IPS DF 6.9 (cell line): ENCODE measurements around the gene RPA4.
"Not testable (repeated sequence)": the region's sequence is repeated elsewhere in the genome, so short reads cannot be mapped to it uniquely, and the experiment has no call there.

Source experiments
- DNase-seq: peaks from one replicate; pipeline ENCODE4 v3.0.0-alpha.2; 2013; ENCODE audit warnings: low read depth, low spot score
- H3K27ac ChIP-seq: one replicate; pipeline ENCODE4 v1.5.1; 2013; ENCODE audit warnings: low read length, control low read depth
- H3K27me3 ChIP-seq: 2 replicates; pipeline ENCODE4 v1.6.1; 2013; ENCODE audit warnings: mild to moderate bottlenecking, low read length; ENCODE audit not compliant: control insufficient read depth, insufficient read depth
- H3K36me3 ChIP-seq: 2 replicates; pipeline ENCODE4 v1.6.1; 2013; ENCODE audit warnings: low read length; ENCODE audit not compliant: control insufficient read depth, insufficient read depth
- H3K4me1 ChIP-seq: 2 replicates; pipeline ENCODE4 v1.6.1; 2013; ENCODE audit warnings: low read length; ENCODE audit not compliant: control insufficient read depth, insufficient read depth
- H3K4me3 ChIP-seq: 2 replicates; pipeline ENCODE4 v1.5.1; 2013; ENCODE audit warnings: mild to moderate bottlenecking, low read length
- H3K9me3 ChIP-seq: 2 replicates; pipeline ENCODE4 v1.6.1; 2013; ENCODE audit warnings: low read length, inconsistent platforms; ENCODE audit not compliant: control insufficient read depth, insufficient read depth
- WGBS: extraction: QIAGEN DNeasy Blood & Tissue Kit; methylation state at CpG from one replicate; pipeline ENCODE4 v1.1.7; 2013; ENCODE audit warnings: mixed read lengths, missing lambda C conversion rate; ENCODE audit not compliant: insufficient read length, insufficient coverage; 5-methylcytosine and 5-hydroxymethylcytosine counted together

Gene RPA4

DNA sequence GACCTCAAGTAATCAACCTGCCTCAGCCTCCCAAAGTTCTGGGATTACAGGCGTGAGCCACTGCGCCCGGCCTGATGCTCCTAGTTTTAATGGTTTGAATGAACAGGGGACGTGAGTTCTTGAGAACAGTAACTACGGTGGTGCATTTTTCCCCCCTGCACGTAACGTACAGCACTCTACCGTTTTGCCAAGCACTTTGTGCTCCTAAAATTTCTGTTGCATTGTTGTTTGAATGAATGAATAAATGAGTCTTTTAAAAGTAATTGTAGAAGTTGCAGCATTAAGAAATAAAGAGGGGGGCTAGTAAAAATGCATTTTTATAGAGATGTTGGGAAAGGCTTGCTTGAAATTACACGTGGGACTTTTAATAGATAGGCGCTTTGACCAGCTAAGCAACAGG lies at the start of gene RPA4:
RPA4 (plus strand) TSS at position 301 of the 400 bp plus-strand sequence. CDS start 403 bp downstream, outside the sequence.
- Histone ChIP-seq H3K36me3 (no peaks in the 10 kb centered on the region), H3K4me3 (no peak within 1 kb of the TSS), H3K9me3 (no peaks in the 10 kb centered on the region), H3K4me1 (no peaks in the 10 kb centered on the region), H3K27me3 (no peaks in the 10 kb centered on the region), H3K27ac (no peak within 1 kb of the TSS)
- WGBS: no CpG with 5 or more reads among the region's 10 CpGs
- no peak for DNase-seq

DNA sequence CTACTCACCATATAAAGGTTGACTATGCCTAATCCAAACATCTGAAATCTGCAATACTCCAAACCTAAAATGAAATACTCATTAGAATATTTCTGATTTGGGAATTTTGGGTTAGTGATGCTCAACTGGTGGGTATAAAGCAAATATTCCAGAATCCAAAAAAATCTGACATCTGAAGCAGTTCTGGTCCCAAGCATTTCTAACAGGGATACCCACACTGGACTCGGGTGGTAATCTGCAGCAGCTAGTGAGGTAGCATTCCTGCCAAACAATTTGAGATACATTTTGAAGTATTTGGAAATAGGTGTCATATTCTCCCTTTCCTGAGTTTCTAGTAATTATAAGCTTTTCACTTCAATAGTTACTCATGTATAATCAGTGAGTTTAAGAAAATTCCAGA lies 49.6 kb upstream of the RPA4 start:
- H3K4me1 ChIP-seq: no peaks in the 10 kb centered on the region
- WGBS: no CpG with 5 or more reads among the region's 1 CpG
- no peaks in the 10 kb centered on the region for H3K36me3 ChIP-seq

GRCh38 chrX:96835660-96836289 lies 47.9 kb upstream of the RPA4 start:
- H3K36me3 ChIP-seq: no peaks in the 10 kb centered on the region
- no peaks in the 10 kb centered on the region for H3K27me3 ChIP-seq
- no peaks in the 10 kb centered on the region for H3K4me1 ChIP-seq
- DNase-seq: no peak
- no peaks in the 10 kb centered on the region for H3K9me3 ChIP-seq
- H3K4me3 ChIP-seq: no peak overlapping the region
- no peak overlapping the region for H3K27ac ChIP-seq
- WGBS: no CpG with 5 or more reads among the region's 5 CpGs

More for the DNA sequence above, 49.6 kb upstream of the RPA4 start:
- DNase-seq: no peak
- Histone ChIP-seq H3K4me3 (no peak overlapping the region), H3K27ac (no peak overlapping the region), H3K27me3 (no peaks in the 10 kb centered on the region), H3K9me3 (no peaks in the 10 kb centered on the region)

- WGBS: no CpG with 5 or more reads among the region's 3 CpGs
- Histone ChIP-seq H3K4me1 (no peaks in the 10 kb centered on the region; the same call in 1 of the 2 replicates), H3K4me3 (no peak overlapping the region), H3K27me3 (no peaks in the 10 kb centered on the region), H3K9me3 (no peaks in the 10 kb centered on the region), H3K27ac (no peak overlapping the region), H3K36me3 (no peaks in the 10 kb centered on the region)
- no peak for DNase-seq
Measured at GRCh38 chrX:96837808-96838207, 45.9 kb upstream of the RPA4 start.

DNA sequence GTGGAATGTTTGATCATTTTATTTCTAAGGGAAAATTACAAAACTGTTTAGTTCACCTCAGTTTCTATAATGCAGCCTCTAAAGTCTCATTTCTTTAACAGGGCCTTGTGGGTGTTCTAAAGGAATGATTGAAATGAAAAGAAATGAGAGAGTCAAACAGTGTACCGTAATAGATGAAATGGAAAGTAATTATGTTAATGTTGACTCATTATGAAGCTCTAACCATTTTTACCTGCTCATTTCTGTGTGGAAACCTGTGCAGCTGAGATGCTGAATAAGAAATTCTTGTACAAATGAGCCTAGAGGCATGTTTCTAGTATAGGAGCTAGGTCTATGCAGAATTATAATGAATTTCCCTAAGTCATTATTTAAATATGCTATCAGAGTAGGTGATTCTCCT lies 45.2 kb upstream of the RPA4 start:
- no peak overlapping the region for H3K27ac ChIP-seq
- no peaks in the 10 kb centered on the region for H3K36me3 ChIP-seq
- H3K9me3 ChIP-seq: no peaks in the 10 kb centered on the region
- no peaks in the 10 kb centered on the region for H3K27me3 ChIP-seq
- no peak overlapping the region for H3K4me3 ChIP-seq
- no peaks in the 10 kb centered on the region; the same call in 1 of the 2 replicates for H3K4me1 ChIP-seq
- WGBS: no CpG with 5 or more reads among the region's 1 CpG
- no peak for DNase-seq

GRCh38 chrX:96841325-96841724 lies 42.4 kb upstream of the RPA4 start:
- Histone ChIP-seq H3K27me3 (no peaks in the 10 kb centered on the region), H3K36me3 (no peaks in the 10 kb centered on the region), H3K27ac (no peak overlapping the region), H3K4me3 (no peak overlapping the region), H3K9me3 (no peaks in the 10 kb centered on the region), H3K4me1 (no peaks in the 10 kb centered on the region; the same call in 1 of the 2 replicates)
- DNase-seq: no peak
- no CpG with 5 or more reads among the region's 1 CpG for WGBS

DNA sequence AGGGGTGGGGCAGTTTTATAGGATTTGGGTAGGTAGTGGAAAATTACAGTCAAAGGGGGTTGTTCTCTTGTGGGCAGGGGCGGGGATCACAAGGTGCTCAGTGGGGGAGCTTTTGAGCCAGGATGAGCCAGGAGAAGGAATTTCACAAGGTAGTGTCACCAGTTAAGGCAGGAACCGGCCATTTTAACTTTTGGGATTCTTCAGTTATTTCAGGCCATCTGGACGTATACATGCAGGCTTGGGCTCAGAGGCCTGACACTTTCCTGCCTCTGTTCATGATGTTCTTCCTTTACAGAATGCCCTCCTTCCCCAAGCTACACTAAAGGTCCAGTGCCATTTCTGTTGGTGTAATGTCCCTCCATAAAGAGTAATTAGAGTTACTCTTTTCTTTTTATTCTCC lies 41.8 kb upstream of the RPA4 start:
- not testable (repeated sequence) for H3K9me3 ChIP-seq, DNase-seq, H3K4me1 ChIP-seq, H3K27ac ChIP-seq, H3K4me3 ChIP-seq, H3K27me3 ChIP-seq, H3K36me3 ChIP-seq
- no CpG with 5 or more reads among the region's 3 CpGs for WGBS

DNA sequence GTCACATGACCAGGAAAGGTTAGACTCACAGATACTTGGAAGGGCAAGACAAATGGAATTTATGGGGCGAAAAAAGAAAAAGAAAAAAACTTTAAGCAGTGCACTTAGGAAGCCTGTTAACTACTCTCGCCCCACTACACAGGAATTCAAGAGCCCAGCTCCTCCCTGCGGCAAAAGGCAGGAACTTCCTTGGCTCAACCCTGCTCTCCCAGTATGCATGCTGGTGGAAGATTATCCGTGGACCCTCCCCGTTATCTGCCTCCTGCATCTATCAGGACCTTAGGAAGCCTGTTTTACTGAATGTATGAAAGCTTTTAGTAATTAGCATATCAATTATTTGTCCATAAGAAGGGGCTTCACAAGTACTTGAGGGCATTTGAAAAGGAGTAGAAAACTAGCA lies 40.1 kb upstream of the RPA4 start:
- Histone ChIP-seq H3K27me3 (no peaks in the 10 kb centered on the region), H3K9me3 (no peaks in the 10 kb centered on the region), H3K27ac (no peak overlapping the region), H3K4me3 (no peak overlapping the region), H3K4me1 (no peaks in the 10 kb centered on the region; the same call in 1 of the 2 replicates), H3K36me3 (no peaks in the 10 kb centered on the region)
- no CpG with 5 or more reads among the region's 5 CpGs for WGBS
- peak; percentile 16 for DNase-seq

DNA sequence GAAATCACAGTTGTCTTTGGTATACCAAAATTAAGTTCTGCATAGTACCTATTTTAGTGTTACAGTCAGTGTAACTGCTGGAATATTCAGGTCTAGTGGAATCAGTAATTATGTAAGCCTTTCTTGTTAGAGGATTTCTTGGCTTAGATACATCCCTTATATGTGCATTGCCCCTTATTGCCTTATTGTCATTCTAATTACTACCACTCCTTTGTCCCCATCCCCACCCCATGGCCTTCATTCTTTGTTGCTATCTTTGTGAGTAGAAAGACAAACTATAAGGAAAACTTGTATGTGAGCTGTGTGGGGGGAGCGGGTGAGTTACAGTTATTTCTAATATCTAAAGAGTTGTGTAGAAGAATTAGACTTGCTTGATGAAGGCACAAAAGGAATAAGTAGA lies 36.9 kb upstream of the RPA4 start:
- Histone ChIP-seq H3K27ac (no peak overlapping the region), H3K4me3 (no peak overlapping the region), H3K27me3 (no peaks in the 10 kb centered on the region), H3K4me1 (no peaks in the 10 kb centered on the region; the same call in 1 of the 2 replicates), H3K9me3 (no peaks in the 10 kb centered on the region), H3K36me3 (no peaks in the 10 kb centered on the region)
- DNase-seq: no peak
- no CpG with 5 or more reads among the region's 1 CpG for WGBS

DNA sequence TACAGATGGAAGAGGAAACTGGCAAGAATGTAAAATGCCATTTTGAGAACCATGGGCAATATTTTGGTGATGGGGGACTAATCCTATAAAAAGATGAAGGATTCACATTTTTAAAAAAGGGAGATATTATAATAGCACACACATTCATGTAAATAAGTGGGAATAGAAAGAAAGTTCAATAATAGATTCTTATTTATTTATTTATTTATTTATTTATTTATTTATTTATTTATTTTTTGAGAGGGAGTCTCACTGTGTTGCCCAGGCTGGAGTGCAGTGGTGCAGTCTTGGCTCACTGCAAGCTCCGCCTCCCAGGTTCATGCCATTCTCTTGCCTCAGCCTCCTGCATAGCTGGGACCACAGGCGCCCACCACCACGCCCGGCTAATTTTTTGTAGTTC lies 24.3 kb upstream of the RPA4 start:
- H3K27ac ChIP-seq, H3K4me1 ChIP-seq, H3K36me3 ChIP-seq, DNase-seq, H3K4me3 ChIP-seq, H3K27me3 ChIP-seq, H3K9me3 ChIP-seq: not testable (repeated sequence)
- WGBS: no CpG with 5 or more reads among the region's 4 CpGs

GRCh38 chrX:96861218-96861617 lies 22.5 kb upstream of the RPA4 start:
- H3K4me3 ChIP-seq: no peak overlapping the region
- 100% methylated on average over 1 of the region's 3 CpGs for WGBS
- no peak overlapping the region for H3K27ac ChIP-seq
- DNase-seq: no peak
- H3K36me3 ChIP-seq: no peaks in the 10 kb centered on the region
- no peaks in the 10 kb centered on the region for H3K27me3 ChIP-seq
- H3K4me1 ChIP-seq: no peaks in the 10 kb centered on the region
- no peaks in the 10 kb centered on the region for H3K9me3 ChIP-seq
